ENCODE data around the gene ARFGAP3.

GRCh38 chr22:42880815-42881214 is 23.7 kb upstream of the ARFGAP3 start:
- TF ChIP-seq CTCF (conservative IDR thresholded peaks at IDR 0.05; ENCODE audit: low read length), result peak; percentile 31; the same call in 1 of the 2 replicates
- no peak for TF ChIP-seq EZH2phosphoT487 (IDR thresholded peaks at IDR 0.05; ENCODE audit: borderline replicate concordance)

All from Loucy (cell line).